HepG2 (cell line): Measurements from ENCODE around the gene NUTF2. TPM values are rescaled to one million over a fixed set of nuclear protein-coding genes. Genes with fewer than 3 reads are reported as not detected.

Experiments
- ATAC-seq: fragments of 200-7000 bp; cut with Tn5 transposase; 3 replicates; pipeline ENCODE4 v1.9.1; 2020; ENCODE audit warnings: mild to moderate bottlenecking, moderate library complexity
- BruUV-seq: library from RNA; stranded (reverse); fragments of 400-500 nt; replicated peaks from 2 replicates; lab custom pipeline; 2021; lab: Mats Ljungman, UMichigan
- CTCF ChIA-PET: fragments of 300-600 bp; formaldehyde crosslinking; extraction: SDS; loops from one replicate; lab custom pipeline; 2021; ENCODE audit warnings: low total read pairs, inconsistent platforms, low intra/inter-chr PET ratio; lab: Yijun Ruan, JAX
- POLR2A ChIA-PET: fragments of 350-600 bp; sonication (Branson Sonifier 250); formaldehyde crosslinking; loops from one replicate; lab custom pipeline; 2020; ENCODE audit warnings: antibody characterized with exemption, inconsistent platforms; lab: Yijun Ruan, JAX
- DNase-seq: peaks from one replicate; pipeline ENCODE4 v3.0.0-alpha.2; 2015; ENCODE audit warnings: low spot score
- FAIRE-seq: peaks from 3 replicates; lab custom pipeline; 2011; peaks lifted over from hg19 to GRCh38; lab: Jason Lieb, UNC
- H2AFZ ChIP-seq: one replicate; pipeline ENCODE4 v1.6.1; 2011; ENCODE audit warnings: low read length, inconsistent platforms
- H3K27ac ChIP-seq: fragments of 300-600 bp; 3 replicates; pipeline ENCODE4 v1.8.0; 2011; ENCODE audit warnings: mixed run types, mild to moderate bottlenecking, mixed read lengths, low read length, inconsistent platforms; ENCODE audit not compliant: insufficient read depth; ENCODE audit errors: extremely low read length
- H3K27me3 ChIP-seq, 2 experiments: fragments of 200-600 bp in 1 of 2; 2 replicates in 1 of 2; 3 replicates in 1 of 2; pipeline versions ENCODE4 v1.6.0 to v1.8.0; 2011; ENCODE audit warnings: low read length in 2 of 2, mild to moderate bottlenecking in 2 of 2, moderate library complexity in 2 of 2, inconsistent platforms in 1 of 2; ENCODE audit not compliant: insufficient read depth in 2 of 2, control insufficient read depth in 1 of 2
- H3K36me3 ChIP-seq, 2 experiments: fragments of 200-600 bp in 1 of 2; replicated peaks in 1 of 2; 2 replicates in 1 of 2; 3 replicates in 1 of 2; pipeline versions ENCODE4 v1.5.1 to v1.8.0; 2011; ENCODE audit warnings: low read length in 2 of 2, inconsistent platforms in 1 of 2; ENCODE audit not compliant: insufficient read depth in 2 of 2, control insufficient read depth in 1 of 2
- H3K4me1 ChIP-seq: 2 replicates; pipeline ENCODE4 v1.5.1; 2012; ENCODE audit warnings: low read length, inconsistent platforms; ENCODE audit not compliant: insufficient read depth
- H3K4me2 ChIP-seq: 2 replicates; pipeline ENCODE4 v1.6.0; 2011; ENCODE audit warnings: low read depth, low read length, inconsistent platforms
- H3K4me3 ChIP-seq, 3 experiments: fragments of 200-600 bp in 1 of 3; sonication (generic), shearing (Covaris generic) in 1 of 3; replicated peaks in 1 of 3; 2 replicates each; pipeline ENCODE4 v1.5.1; 2011 to 2016; ENCODE audit warnings: low read length in 3 of 3, inconsistent platforms in 2 of 3, low read depth in 2 of 3, mild to moderate bottlenecking in 2 of 3, control low read depth in 1 of 3, mixed read lengths in 1 of 3; ENCODE audit not compliant: insufficient read depth in 1 of 3
- H3K79me2 ChIP-seq: one replicate; pipeline ENCODE4 v1.6.1; 2011; ENCODE audit warnings: low read length, inconsistent platforms; ENCODE audit not compliant: insufficient read depth
- H3K9ac ChIP-seq: 2 replicates; pipeline ENCODE4 v1.6.0; 2011; ENCODE audit warnings: mild to moderate bottlenecking, low read depth, low read length, inconsistent platforms; ENCODE audit not compliant: insufficient read depth
- H3K9me3 ChIP-seq: 2 replicates; pipeline ENCODE4 v1.5.1; 2012; ENCODE audit warnings: mild to moderate bottlenecking, low read length
- H4K20me1 ChIP-seq: 2 replicates; pipeline ENCODE4 v1.6.0; 2011; ENCODE audit warnings: inconsistent platforms, mild to moderate bottlenecking, low read length, moderate library complexity; ENCODE audit not compliant: insufficient read depth
- AGO1 ChIP-seq: fragments of 200-400 bp; formaldehyde crosslinking; IDR thresholded peaks from 2 replicates; pipeline ENCODE4 v1.6.1; 2017; ENCODE audit warnings: mild to moderate bottlenecking, low read depth, low read length, moderate library complexity; ENCODE audit not compliant: poor library complexity, severe bottlenecking
- CBX5 ChIP-seq: sonication (generic); formaldehyde crosslinking; IDR thresholded peaks from 2 replicates; pipeline ENCODE4 v1.4.0; 2020; ENCODE audit warnings: missing genetic modification reagents, borderline replicate concordance
- CCAR2 ChIP-seq: fragments of 200-400 bp; formaldehyde crosslinking; optimal IDR thresholded peaks from 2 replicates; pipeline ENCODE3; 2018; ENCODE audit warnings: low read depth, mild to moderate bottlenecking, low read length, moderate library complexity
- CREM ChIP-seq, 2 experiments: sonication (generic) in 1 of 2; formaldehyde crosslinking in 1 of 2; IDR thresholded peaks; 2 replicates each; pipeline versions ENCODE4 v1.4.0 to v1.6.1; 2016 to 2020; ENCODE audit warnings: antibody characterized with exemption in 1 of 2, mild to moderate bottlenecking in 1 of 2, missing genetic modification reagents in 1 of 2
- EZH2 ChIP-seq: conservative IDR thresholded peaks from 2 replicates; pipeline ENCODE4 v1.6.1; 2012; ENCODE audit warnings: mild to moderate bottlenecking, low read depth, low read length, moderate library complexity
- FOXP1 ChIP-seq, 2 experiments: fragments of 450-650 bp in 1 of 2; IDR thresholded peaks; 2 replicates each; pipeline ENCODE4 v1.6.1; 2017 to 2018; ENCODE audit warnings: antibody characterized with exemption in 1 of 2
- KDM5B ChIP-seq: sonication (generic); formaldehyde crosslinking; IDR thresholded peaks from 2 replicates; pipeline ENCODE4 v1.4.0; 2020; ENCODE audit warnings: missing genetic modification reagents, mild to moderate bottlenecking, borderline replicate concordance
- MEIS1 ChIP-seq: sonication (generic); formaldehyde crosslinking; IDR thresholded peaks from 2 replicates; pipeline ENCODE4 v1.9.0; 2021; ENCODE audit warnings: mild to moderate bottlenecking, missing genetic modification reagents, moderate library complexity, borderline replicate concordance
- PLRG1 ChIP-seq: fragments of 450-650 bp; conservative IDR thresholded peaks from 2 replicates; pipeline ENCODE4 v1.6.1; 2016
- TARDBP ChIP-seq: sonication (generic); formaldehyde crosslinking; IDR thresholded peaks from 2 replicates; pipeline ENCODE4 v1.8.0; 2022; ENCODE audit warnings: mild to moderate bottlenecking, missing genetic modification reagents
- ZC3H13 ChIP-seq: sonication (generic); formaldehyde crosslinking; IDR thresholded peaks from 2 replicates; pipeline ENCODE4 v1.8.1; 2023; ENCODE audit warnings: mild to moderate bottlenecking, missing genetic modification reagents, moderate library complexity
- ZNF234 ChIP-seq: sonication (generic); formaldehyde crosslinking; conservative IDR thresholded peaks from 2 replicates; pipeline ENCODE4 v1.5.1; 2020; ENCODE audit warnings: mild to moderate bottlenecking, missing genetic modification reagents
- ZNF615 ChIP-seq: sonication (generic); formaldehyde crosslinking; IDR thresholded peaks from 2 replicates; pipeline ENCODE4 v1.5.0; 2020; ENCODE audit warnings: mild to moderate bottlenecking, missing genetic modification reagents, borderline replicate concordance
- WGBS: methylation state at CpG from one replicate; pipeline ENCODE4 v1.1.6; 2017; ENCODE audit warnings: low lambda C conversion rate; 5-methylcytosine and 5-hydroxymethylcytosine counted together
- in situ Hi-C: cut with HindIII; loops from 2 replicates; pipeline ENCODE4 v1.10.0; 2017; ENCODE audit warnings: low pct_unique_long_range_greater_than_20kb; ENCODE audit not compliant: extremely low pct_ligation_motif_present
- intact Hi-C: fragments of 100-400 bp; cut with micrococcal nuclease; formaldehyde crosslinking; loops from one replicate; pipeline ENCODE4 v1.10.0; 2022; ENCODE audit not compliant: unreplicated experiment
- polyA plus RNA-seq, 8 experiments: library from polyadenylated mRNA; depleted of rRNA in 3 of 8; stranded (reverse) in 7 of 8; unstranded in 1 of 8; fragments of >200 nt; fragmentation: Illumina TruSeq in 4 of 8; extraction: Trizol in 4 of 8; gene quantifications; 2 replicates each; pipeline versions ENCODE4 v1.2.1 to v1.2.3, GENCODE V29; 2011 to 2016; ENCODE audit warnings: low read depth in 4 of 8, missing spikeins in 1 of 8, mixed read lengths in 1 of 8; ENCODE audit not compliant: insufficient read depth in 1 of 8
- total RNA-seq, 5 experiments: library from RNA; depleted of rRNA; stranded (reverse); fragments of >200 nt; fragmentation: Illumina TruSeq; extraction: Trizol; gene quantifications; 2 replicates each; pipeline ENCODE4 v1.2.3, GENCODE V29; 2016; ENCODE audit warnings: low read depth in 1 of 5
- TF ChIP-seq, protein P1 (sequence below): sonication (generic); formaldehyde crosslinking; IDR thresholded peaks from 2 replicates; pipeline ENCODE4 v1.5.1; 2020; ENCODE audit warnings: missing genetic modification reagents, mild to moderate bottlenecking, borderline replicate concordance
- TF ChIP-seq, protein P2 (sequence below): sonication (generic); formaldehyde crosslinking; IDR thresholded peaks from 2 replicates; pipeline ENCODE4 v1.4.0; 2020; ENCODE audit warnings: missing genetic modification reagents

The NUTF2 gene
- total and polyA plus RNA-seq, 2 of the 13 experiments (the other 11 are each of a cell fraction or from before 2014, with no cell fraction given), result 168 to 214 TPM

DNA sequence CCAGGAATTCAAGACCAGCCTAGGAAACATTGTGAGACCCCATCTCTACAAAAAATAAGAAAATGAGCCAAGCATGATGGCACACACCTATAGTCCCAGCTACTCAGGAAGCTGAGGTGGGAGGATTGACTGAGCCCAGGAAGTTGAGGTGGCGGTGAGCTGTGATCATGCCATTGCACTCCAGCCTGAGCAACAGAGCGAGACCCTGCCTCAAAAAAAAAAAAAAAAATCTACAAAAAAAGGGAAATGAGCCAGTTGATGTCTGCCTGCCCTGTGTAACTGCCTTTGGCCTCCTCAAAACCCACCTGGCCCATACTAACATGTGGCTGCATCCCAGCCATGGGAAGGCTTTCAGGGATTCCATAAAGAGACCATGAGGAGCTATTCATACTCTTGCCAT, 44.9 kb upstream of the NUTF2 start:
- BruUV-seq, result no TSS peak
- H3K4me1 ChIP-seq, result peaks cover 34% of the 10 kb centered on the region
- H3K4me2 ChIP-seq, result no peak overlapping the region
- intact Hi-C loops (no loop called here), in situ Hi-C loops (no loop called here)
- no peaks in the 10 kb centered on the region; a peak in 1 of 5 replicates for H3K27me3 ChIP-seq
- H3K4me3 ChIP-seq, result no peak overlapping the region
- peaks cover 63% of the 10 kb centered on the region for H3K79me2 ChIP-seq
- TF ChIP-seq CCAR2 (no peak), KDM5B (CRISPR knock-in tag) (no peak), ZNF615 (no peak), ZNF234 (no peak), FOXP1 (IDR thresholded peaks at IDR 0.05) (no peak), FOXP1 (CRISPR knock-in tag; IDR thresholded peaks at IDR 0.05) (no peak)
- TF ChIP-seq, protein P1, sequence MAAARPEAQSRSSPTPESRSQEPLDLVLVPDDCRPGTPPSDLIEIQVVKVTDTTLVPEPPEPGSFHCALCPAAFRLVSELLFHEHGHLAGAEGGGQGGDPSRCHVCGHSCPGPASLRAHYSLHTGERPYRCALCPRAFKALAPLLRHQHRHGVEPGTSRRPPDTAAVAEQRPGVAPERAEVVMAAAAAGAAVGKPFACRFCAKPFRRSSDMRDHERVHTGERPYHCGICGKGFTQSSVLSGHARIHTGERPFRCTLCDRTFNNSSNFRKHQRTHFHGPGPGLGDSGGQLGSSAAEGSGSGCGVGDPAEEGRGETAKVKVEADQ (CRISPR knock-in tag), result no peak
- no peak overlapping the region for H3K9ac ChIP-seq
- H3K9me3 ChIP-seq, result no peaks in the 10 kb centered on the region
- CTCF ChIA-PET, result interaction anchor here (1.0 kb wide), 1 partner anchor 15 kb away, joined by 3 read pairs; no protein-coding TSS in a partner anchor
- WGBS, result 100% methylated on average over 2 of the region's 2 CpGs
- FAIRE-seq (no peak), ATAC-seq (no peak), DNase-seq (no peak)
- no peak overlapping the region for H3K27ac ChIP-seq
- H3K36me3 ChIP-seq, result peaks cover 12 to 40% of the 10 kb centered on the region in 2 experiments
- peaks cover 21% of the 10 kb centered on the region for H4K20me1 ChIP-seq
- POLR2A ChIA-PET, result interaction anchor here (1.4 to 1.5 kb wide), 2 partner anchors 32 to 83 kb away, joined by 3 to 4 read pairs; partner anchors contain the start of gene GFOD2
- no peak overlapping the region for H2AFZ ChIP-seq

GRCh38 chr16:67803894-67804293, 42.8 kb upstream of the NUTF2 start:
- 100% methylated on average over 3 of the region's 3 CpGs for WGBS
- CTCF ChIA-PET, result no interaction called here
- no TSS peak for BruUV-seq
- H3K9me3 ChIP-seq, result no peaks in the 10 kb centered on the region
- H2AFZ ChIP-seq, result no peak overlapping the region
- ATAC-seq (no peak), DNase-seq (no peak), FAIRE-seq (no peak)
- no peak overlapping the region for H3K4me2 ChIP-seq
- H3K79me2 ChIP-seq, result peaks cover 56% of the 10 kb centered on the region
- no peak overlapping the region for H3K4me3 ChIP-seq
- POLR2A ChIA-PET, result interaction anchor here (1.5 kb wide), 1 partner anchor 42 kb away, joined by 4 read pairs; the partner anchor contains the start of gene NUTF2
- intact Hi-C loops (no loop called here), in situ Hi-C loops (no loop called here)
- peaks cover 12% of the 10 kb centered on the region for H4K20me1 ChIP-seq
- H3K4me1 ChIP-seq, result peaks cover 42% of the 10 kb centered on the region
- H3K9ac ChIP-seq, result no peak overlapping the region
- H3K36me3 ChIP-seq, result peaks cover 9 to 32% of the 10 kb centered on the region in 2 experiments
- no peak overlapping the region for H3K27ac ChIP-seq
- no peaks in the 10 kb centered on the region; a peak in 1 of 5 replicates for H3K27me3 ChIP-seq
- TF ChIP-seq EZH2 (no peak), CREM (IDR thresholded peaks at IDR 0.05) (no peak), CREM (CRISPR knock-in tag; IDR thresholded peaks at IDR 0.05) (no peak), MEIS1 (no peak), CBX5 (CRISPR knock-in tag) (no peak), PLRG1 (no peak), ZC3H13 (CRISPR knock-in tag) (no peak), AGO1 (no peak), TARDBP (CRISPR knock-in tag) (no peak)
- TF ChIP-seq, protein P2, sequence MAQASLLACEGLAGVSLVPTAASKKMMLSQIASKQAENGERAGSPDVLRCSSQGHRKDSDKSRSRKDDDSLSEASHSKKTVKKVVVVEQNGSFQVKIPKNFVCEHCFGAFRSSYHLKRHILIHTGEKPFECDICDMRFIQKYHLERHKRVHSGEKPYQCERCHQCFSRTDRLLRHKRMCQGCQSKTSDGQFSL (CRISPR knock-in tag), result no peak
